Posterior vena cava (tissue), 2 donors: ENCODE results near the gene SPON1. TPM values are rescaled to one million over a fixed set of nuclear protein-coding genes. Genes with fewer than 3 reads are reported as not detected.
"Not testable (repeated sequence)": the region's sequence is repeated elsewhere in the genome, so short reads cannot be mapped to it uniquely, and the experiment has no call there.

Source experiments
- DNase-seq: peaks from one replicate; pipeline ENCODE4 v3.0.0-alpha.2; 2020; ENCODE audit warnings: low spot score
- intact Hi-C, 2 donors: fragments of 100-400 bp; cut with DNase I; formaldehyde crosslinking; loops; one replicate each; pipeline versions ENCODE4 v1.14.1 to v1.14.2; 2022 to 2023
- total RNA-seq, 2 donors: library from RNA; stranded (reverse); fragmentation: NEBNext Ultra II Directional; extraction: Animal tissue kit (Norgen Biotek cat#: 25700); gene quantifications; one replicate each; pipeline ENCODE4 v1.2.1, GENCODE V29; 2021
- donor health status: DM: yes; HTN: yes; CAD: no.
- donor health status: DM: yes; HTN: yes; CAD: no.

The SPON1 gene
- total RNA-seq, 2 donors from 2014 or later: 71.3 to 131 TPM

GRCh38 chr11:14140991-14141390, 178.5 kb downstream of the SPON1 start:
- DNase-seq: no peak
- intact Hi-C loops: loop anchor here in 1 of 2 donors (10.0 kb wide), 1 partner anchor 186 kb away; no protein-coding TSS in a partner anchor

- no peak for DNase-seq
- intact Hi-C loops: loop anchor here in 1 of 2 donors (10.0 kb wide), 1 partner anchor 187 kb away; no protein-coding TSS in a partner anchor
These were observed 179.2 kb downstream of the SPON1 start for GRCh38 chr11:14141676-14142075.

- intact Hi-C loops: loop anchor here in 1 of 2 donors (10.0 kb wide), 1 partner anchor 190 kb away; no protein-coding TSS in a partner anchor
- DNase-seq: no peak
These were observed 182.4 kb downstream of the SPON1 start for GRCh38 chr11:14144934-14145333.

GRCh38 chr11:14148653-14149273, 186.2 kb downstream of the SPON1 start:
- intact Hi-C loops: loop anchor here (1.0 to 10.0 kb wide), 2 partner anchors 34 to 194 kb away; no protein-coding TSS in a partner anchor
- no peak for DNase-seq

GRCh38 chr11:14149683-14150082, 187.2 kb downstream of the SPON1 start:
- DNase-seq: no peak
- intact Hi-C loops: loop anchor here (1.0 to 10.0 kb wide), 3 partner anchors 33 to 195 kb away; no protein-coding TSS in a partner anchor

- no peak for DNase-seq
- intact Hi-C loops: loop anchor here in 1 of 2 donors (5.0 kb wide), 1 partner anchor 194 kb away; no protein-coding TSS in a partner anchor
These were observed 188.4 kb downstream of the SPON1 start for GRCh38 chr11:14150878-14151277.

- DNase-seq: not testable (repeated sequence)
- intact Hi-C loops: loop anchor here in 1 of 2 donors (5.0 kb wide), 1 partner anchor 197 kb away; no protein-coding TSS in a partner anchor
These were observed 191.6 kb downstream of the SPON1 start for GRCh38 chr11:14154103-14154502.

GRCh38 chr11:14158393-14158792, 195.9 kb downstream of the SPON1 start:
- no peak for DNase-seq
- intact Hi-C loops: no loop called here

GRCh38 chr11:14163576-14163975, 201.1 kb downstream of the SPON1 start:
- intact Hi-C loops: no loop called here
- no peak for DNase-seq

- DNase-seq, intact Hi-C loops: not testable (repeated sequence)
These were observed 211.2 kb downstream of the SPON1 start for GRCh38 chr11:14173679-14174078.

GRCh38 chr11:14179116-14179820, 216.7 kb downstream of the SPON1 start:
- intact Hi-C loops: no loop called here
- DNase-seq: no peak

GRCh38 chr11:14181121-14181520, 218.6 kb downstream of the SPON1 start:
- intact Hi-C loops: no loop called here
- no peak for DNase-seq

- intact Hi-C loops: loop anchor here in 1 of 2 donors (1.0 kb wide), 1 partner anchor 34 kb away; no protein-coding TSS in a partner anchor
- no peak for DNase-seq
These were observed 220.4 kb downstream of the SPON1 start for GRCh38 chr11:14182833-14183364.

GRCh38 chr11:14184028-14184940, 221.8 kb downstream of the SPON1 start:
- intact Hi-C loops: no loop called here
- DNase-seq: no peak

GRCh38 chr11:14185461-14185860, 222.9 kb downstream of the SPON1 start:
- intact Hi-C loops: no loop called here
- no peak for DNase-seq

GRCh38 chr11:14186046-14186775, 223.7 kb downstream of the SPON1 start:
- no peak for DNase-seq
- intact Hi-C loops: no loop called here

GRCh38 chr11:14189874-14190273, 227.4 kb downstream of the SPON1 start:
- intact Hi-C loops: no loop called here
- no peak for DNase-seq

GRCh38 chr11:14190992-14191778, 228.7 kb downstream of the SPON1 start:
- no peak for DNase-seq
- intact Hi-C loops: no loop called here
